CD4-positive, alpha-beta T cell treated with Interferon gamma for 1 hour (primary cell): ENCODE measurements around the gene RGPD4.
"Not testable (repeated sequence)": the region's sequence is repeated elsewhere in the genome, so short reads cannot be mapped to it uniquely, and the experiment has no call there.

ENCODE experiments used
- DNase-seq: peaks from one replicate; pipeline ENCODE4 v3.0.0-alpha.2; 2020

Gene RGPD4

DNA sequence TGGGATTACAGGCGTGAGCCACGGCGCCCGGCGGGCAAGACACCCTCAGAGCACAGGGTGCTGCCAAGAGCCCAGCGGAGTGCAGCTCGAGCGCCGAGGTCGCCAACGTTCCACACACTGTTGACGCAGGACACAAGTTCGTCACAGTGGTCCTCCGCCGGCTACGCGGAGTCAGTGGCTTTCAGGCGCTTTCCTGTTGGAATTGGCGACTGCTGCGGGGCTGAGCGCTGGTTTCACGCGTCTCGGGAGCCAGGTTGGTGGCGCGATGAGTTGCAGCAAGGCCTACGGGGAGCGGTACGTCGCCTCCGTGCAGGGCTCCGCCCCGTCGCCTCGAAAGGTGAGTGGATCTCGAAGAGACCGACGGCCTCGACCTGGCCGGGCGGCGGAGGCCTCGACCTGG lies at the start of gene RGPD4:
RGPD4 (plus strand) TSS at position 144 of the 400 bp plus-strand sequence; CDS start at position 266, 122 bp downstream.
- DNase-seq = not testable (repeated sequence)

DNA sequence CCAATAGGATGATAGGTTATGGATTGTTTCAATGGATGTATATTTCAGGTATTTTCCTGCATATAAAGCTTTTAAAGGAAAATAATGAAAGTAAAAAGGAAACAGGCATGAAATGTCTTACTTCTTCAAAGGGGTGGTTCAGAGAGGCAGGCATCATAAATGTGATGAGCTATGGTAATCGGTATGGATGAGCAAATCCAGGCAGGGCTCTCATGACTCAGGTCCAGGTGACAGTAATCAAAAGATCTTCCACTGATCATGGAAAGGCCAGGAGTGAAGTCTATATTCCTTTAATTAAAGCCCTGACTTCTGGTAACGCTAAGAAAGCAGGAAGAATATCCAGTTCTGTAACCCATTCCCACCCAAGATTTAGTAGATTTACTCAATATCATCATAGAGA lies 48.7 kb upstream of the RGPD4 start:
- no peak for DNase-seq

DNA sequence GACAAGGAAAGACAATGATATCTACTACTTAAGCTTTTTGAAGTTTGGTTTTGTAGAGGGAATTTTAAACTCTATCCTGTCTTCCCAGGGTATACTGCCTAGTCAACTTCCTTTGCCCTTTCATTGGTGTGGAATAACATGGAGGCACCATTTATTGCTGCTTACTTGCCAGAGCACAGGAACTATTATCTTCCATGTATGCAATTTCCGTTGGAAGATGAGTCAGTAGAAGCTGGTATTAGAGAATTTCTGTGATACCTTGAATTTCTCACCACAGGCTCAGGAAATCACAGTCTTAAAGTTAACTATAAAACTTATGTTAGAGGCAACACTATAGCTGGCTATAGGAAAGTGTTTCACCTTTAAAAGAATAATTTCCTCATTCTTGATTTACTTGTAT lies 40.9 kb upstream of the RGPD4 start:
- no peak for DNase-seq

- no peak for DNase-seq
Measured at GRCh38 chr2:107790837-107791236, 35.9 kb upstream of the RGPD4 start.

- no peak for DNase-seq
Measured at GRCh38 chr2:107801498-107801897, 25.2 kb upstream of the RGPD4 start.

GRCh38 chr2:107804608-107805498 lies 21.8 kb upstream of the RGPD4 start:
- no peak for DNase-seq

DNA sequence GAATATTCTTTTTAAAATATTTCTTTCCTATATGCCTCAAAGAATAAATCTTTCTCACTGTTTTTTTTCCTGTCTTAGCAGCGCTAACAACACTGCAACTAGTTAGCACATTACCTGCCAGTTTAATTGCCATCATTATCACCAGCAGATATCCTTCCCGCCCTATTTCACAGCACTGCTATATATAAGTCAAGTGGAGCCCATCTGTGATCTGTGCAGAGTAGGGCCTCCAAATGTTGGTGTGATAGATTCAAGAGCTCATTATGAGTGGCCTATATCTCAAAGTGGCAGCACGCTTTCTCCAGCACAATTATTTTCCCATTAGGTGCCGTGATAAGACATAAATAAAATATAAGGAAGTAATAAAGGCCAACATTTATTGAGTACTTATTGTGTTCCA lies 19.8 kb upstream of the RGPD4 start:
- DNase-seq = no peak

DNA sequence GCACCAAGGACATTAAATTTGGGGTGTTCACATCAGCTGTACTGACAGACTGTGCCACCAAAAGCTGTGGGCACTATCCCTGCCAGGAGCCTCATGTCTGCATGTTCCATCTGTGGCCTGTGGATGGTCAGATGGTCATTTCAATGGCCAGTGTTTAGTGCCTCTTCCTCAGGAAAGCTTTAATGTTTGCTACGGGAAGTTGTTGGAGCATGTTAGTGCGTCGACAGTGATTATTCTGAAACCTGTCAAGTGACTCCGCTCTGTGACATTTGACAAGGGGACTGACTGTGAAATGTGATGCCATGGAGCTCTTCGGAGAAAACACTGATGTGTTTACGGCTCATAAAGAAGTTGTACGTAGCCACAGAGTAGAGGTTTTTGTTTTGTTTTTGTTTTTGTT lies 18.7 kb upstream of the RGPD4 start:
- DNase-seq = no peak

GRCh38 chr2:107808959-107809358 lies 17.7 kb upstream of the RGPD4 start:
- no peak for DNase-seq

DNA sequence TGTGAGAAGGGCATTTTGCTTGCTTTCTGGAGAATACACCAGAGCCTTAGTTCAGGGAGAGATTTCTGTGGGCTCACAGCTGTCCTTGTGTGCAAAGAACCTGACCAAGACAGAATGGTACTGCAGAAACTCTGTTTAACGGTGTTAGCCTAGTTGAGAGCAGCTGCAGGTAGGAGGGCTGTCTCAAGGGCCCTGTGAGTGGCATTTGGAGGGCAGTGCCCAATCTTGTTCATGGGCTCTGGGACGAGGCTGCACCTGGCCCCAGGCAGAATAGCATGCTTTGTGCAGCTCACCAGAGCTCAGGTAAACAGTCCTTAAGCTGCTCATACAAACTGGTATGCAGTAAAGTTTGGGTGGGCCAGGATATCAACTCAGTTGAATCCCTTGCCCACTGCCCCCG lies 16.9 kb upstream of the RGPD4 start:
- DNase-seq = no peak

- DNase-seq = no peak
Measured at GRCh38 chr2:107810734-107811133, 16.0 kb upstream of the RGPD4 start.

GRCh38 chr2:107811411-107811810 lies 15.3 kb upstream of the RGPD4 start:
- no peak for DNase-seq

DNA sequence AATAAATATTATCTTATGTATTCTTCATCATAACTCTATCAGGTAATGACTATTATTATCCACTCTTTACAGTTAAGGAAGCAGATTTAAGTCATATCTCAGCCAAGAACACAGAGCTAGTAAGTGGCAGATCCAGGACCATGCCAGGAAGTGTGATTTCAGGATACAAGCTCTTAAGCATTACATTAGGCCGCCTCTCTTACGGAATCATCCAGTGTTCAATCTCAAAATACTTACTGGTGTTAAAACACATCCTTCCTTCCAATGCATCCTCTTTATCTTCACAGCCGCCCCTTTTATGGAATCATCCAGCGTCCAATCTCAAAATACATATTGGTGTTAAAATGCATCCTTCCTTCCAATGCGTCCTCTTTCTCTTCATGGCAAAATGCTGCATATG lies 14.7 kb upstream of the RGPD4 start:
- no peak for DNase-seq

DNA sequence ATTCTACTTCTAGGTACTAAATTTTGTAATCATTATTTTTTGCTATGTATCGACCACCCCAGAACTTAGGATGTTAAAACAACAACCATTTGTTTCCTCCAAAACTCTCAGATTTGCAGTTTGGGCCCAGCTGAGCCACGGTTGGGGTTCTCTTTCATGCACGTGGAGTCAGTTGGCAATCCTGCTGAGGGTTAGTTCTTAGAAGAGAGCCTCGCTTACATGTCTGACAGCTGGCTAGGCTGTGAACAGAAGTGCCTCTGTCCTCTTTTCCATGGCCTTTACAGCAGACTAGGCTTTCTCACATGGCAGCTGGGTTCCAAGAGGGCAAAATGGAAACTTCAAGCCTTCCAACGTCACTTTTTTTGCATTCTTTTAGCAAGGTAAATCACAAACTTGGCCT lies 9.3 kb upstream of the RGPD4 start:
- no peak for DNase-seq

DNA sequence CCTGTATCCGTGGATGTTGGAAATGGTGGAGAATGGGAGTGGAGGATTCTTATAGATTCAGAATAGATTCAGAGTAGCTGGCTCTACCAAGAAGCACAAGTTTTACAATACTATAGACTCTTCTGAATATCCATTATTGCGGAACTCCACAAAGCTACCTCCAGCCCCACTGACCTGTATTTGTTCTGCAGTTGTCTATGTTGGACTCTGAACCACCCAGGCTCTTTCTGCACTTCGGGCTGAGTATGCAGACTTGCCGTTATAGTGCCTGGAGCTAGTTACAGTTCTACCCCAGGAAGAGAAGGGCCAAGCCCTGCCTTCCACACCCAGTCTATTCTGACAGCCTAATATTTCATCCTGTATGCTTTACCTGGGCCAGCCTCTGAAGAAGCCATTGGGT lies 4.4 kb upstream of the RGPD4 start:
- no peak for DNase-seq

DNA sequence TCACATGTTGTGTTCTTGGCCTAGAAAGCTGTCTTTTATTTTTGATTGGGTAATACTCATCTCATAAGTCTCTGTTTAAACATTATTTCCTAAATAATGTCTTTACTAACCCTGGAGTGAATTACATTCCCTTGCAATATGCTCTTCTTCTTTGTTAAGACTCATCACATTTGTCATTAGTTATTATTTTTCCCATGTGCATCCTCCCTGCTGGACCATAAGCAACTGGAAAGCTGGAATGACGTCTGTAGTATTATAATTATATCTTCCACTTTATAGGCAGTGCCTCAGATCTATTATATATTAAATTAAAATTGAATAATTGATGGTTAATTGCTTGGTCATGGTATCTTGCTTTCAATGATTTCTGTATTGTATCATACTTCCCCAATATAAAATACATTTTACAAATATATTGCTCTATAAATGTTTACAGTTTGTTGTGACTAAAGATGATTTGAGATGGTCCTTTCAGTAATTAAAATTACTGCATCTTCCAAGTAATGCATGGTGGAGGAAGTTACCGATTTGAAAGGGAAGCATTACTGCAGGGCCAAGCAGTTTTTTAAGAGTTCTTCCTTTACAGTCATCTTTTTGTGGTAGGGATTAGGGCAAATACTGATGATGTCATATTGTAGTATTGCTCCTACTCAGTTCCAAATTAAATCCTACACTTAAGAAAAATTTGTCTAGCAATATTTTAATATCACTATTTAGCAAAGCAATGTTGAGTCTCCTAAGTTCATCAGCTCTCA lies 2.1 kb upstream of the RGPD4 start:
- no peak for DNase-seq

DNA sequence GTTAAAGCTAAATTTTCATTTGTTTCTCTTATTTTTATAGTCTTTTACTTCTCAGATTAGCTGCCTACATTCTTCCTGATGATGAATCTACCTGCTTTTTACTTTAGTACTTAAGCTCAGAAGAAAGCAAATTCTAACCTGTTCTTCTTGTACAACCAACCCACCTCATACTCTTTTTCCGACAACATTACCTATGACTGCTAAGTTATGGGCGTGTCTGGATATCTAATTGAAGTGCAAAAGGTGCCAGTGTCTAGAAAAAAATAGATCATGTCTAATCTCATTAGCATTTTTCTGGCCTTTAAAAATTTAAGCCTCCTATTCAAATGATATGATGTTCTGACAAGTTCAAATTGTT lies 1.5 kb upstream of the RGPD4 start:
- DNase-seq = no peak

DNA sequence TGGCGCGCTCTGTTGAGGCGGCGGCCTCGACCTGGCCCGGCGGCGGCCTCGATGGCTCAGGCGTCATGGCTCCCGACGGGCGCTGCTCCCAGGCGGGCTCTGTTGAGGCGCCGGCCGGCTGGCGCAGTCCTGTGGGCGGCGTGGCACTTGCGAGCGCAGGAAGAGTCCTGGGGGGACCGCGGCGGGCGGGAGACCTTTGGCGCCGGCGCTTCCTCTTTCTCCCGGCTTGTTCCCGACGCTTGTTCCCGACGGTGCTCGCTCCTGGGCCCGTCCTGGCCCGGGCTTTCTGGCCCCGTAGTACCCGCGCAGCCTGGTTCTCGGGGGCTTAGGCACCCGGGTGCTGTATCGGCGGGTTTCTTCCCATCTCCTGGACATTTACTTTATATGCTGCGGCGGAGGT lies 2.8 kb downstream of the RGPD4 start:
- DNase-seq = not testable (repeated sequence)

DNA sequence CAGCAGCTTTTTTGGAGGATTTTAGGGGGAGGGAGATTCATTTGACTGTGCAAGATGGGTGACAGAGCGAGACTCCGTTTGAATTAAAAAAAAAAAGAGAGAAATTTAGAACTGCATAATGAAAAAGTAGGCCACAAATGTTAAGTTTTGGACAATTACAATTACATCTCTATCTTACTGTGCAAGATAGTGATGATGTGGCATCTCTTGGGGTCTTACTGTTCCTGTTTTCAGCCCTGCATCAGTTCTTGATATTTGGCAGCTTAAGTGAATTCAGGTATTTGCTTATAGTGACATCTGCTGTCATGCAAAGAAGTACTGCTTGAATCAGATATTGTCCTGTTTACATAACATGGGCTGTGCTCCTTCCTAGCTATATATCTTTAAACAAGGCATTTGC lies 6.5 kb downstream of the RGPD4 start:
- not testable (repeated sequence) for DNase-seq

DNA sequence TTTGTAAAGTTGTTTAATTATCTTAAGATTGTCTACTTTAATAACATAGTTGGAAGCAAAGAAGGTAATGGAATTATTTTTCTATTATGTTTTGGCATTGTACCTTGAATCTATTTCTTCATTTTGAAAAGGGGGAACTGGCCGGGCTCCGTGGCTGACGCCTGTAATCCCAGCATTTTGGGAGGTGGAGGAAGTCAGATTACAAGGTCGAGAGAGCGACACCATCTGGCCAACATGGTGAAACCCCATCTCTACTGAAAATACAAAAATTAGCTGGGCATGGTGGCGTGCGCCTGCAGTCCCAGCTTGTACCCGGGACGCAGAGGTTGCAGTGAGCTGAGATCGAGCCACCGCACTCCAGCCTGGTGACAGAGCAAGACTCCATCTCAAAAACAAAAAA lies 6.9 kb downstream of the RGPD4 start:
- DNase-seq = not testable (repeated sequence)

GRCh38 chr2:107916121-107916520 lies 89.4 kb downstream of the RGPD4 start:
- DNase-seq = not testable (repeated sequence)

GRCh38 chr2:107916696-107917370 lies 90.1 kb downstream of the RGPD4 start:
- DNase-seq = not testable (repeated sequence)

DNA sequence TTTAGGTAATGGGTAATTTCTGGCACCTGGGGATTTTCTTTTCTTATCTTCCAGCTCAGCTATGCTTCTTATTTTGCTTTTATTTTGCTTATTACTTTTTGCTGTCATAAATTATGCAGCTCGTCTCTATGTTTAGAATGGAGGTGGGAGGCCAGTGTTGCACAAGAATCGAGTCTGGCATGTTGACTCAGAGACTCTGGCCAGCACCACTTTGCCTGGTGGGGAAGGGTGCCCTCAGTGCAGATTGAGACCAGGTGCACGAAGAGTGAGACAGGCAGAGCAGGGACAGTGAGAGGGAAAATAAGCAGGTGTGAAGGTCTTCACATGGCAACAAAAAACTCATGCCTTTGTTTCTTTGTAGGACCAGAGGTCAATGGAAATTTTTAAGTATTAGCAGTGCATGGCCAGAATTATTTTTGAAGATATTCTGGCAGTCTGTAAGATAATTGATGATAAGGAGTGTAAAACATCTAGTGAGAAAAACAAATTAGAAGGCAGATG lies 100.4 kb downstream of the RGPD4 start:
- no peak for DNase-seq
